Brain microvascular endothelial cell (primary cell): Measurements from ENCODE around the gene MAFG.

ENCODE experiments used
- DNase-seq: peaks from one replicate; pipeline ENCODE4 v3.0.0-alpha.2; 2020
- H3K27ac ChIP-seq: fragments of 250-450 bp; sonication (Bioruptor Pico); 2 replicates; pipeline ENCODE4 v1.5.1; 2020; ENCODE audit warnings: mild to moderate bottlenecking, moderate library complexity
- H3K27me3 ChIP-seq: fragments of 250-450 bp; sonication (Bioruptor Pico); replicated peaks from 2 replicates; pipeline ENCODE4 v1.5.1; 2020; ENCODE audit warnings: mild to moderate bottlenecking
- H3K36me3 ChIP-seq: fragments of 250-450 bp; sonication (Bioruptor Pico); replicated peaks from 2 replicates; pipeline ENCODE4 v1.5.1; 2020; ENCODE audit warnings: mild to moderate bottlenecking
- H3K4me3 ChIP-seq: 2 replicates; pipeline ENCODE4 v1.5.1; 2011; ENCODE audit warnings: low read depth, mild to moderate bottlenecking, control low read depth, low read length, moderate library complexity
- in situ Hi-C: cut with HindIII; loops from 2 replicates; pipeline ENCODE4 v1.10.0; 2017; ENCODE audit warnings: low sequenced_read_pairs, low pct_ligation_motif_present
- TF ChIP-seq, protein P1 (sequence below): IDR thresholded peaks from 2 replicates; pipeline ENCODE4 v1.5.1; 2011; ENCODE audit warnings: low read depth, mild to moderate bottlenecking, moderate library complexity, low read length, control low read depth, inconsistent platforms; ENCODE audit errors: missing control alignments

MAFG gene

DNA sequence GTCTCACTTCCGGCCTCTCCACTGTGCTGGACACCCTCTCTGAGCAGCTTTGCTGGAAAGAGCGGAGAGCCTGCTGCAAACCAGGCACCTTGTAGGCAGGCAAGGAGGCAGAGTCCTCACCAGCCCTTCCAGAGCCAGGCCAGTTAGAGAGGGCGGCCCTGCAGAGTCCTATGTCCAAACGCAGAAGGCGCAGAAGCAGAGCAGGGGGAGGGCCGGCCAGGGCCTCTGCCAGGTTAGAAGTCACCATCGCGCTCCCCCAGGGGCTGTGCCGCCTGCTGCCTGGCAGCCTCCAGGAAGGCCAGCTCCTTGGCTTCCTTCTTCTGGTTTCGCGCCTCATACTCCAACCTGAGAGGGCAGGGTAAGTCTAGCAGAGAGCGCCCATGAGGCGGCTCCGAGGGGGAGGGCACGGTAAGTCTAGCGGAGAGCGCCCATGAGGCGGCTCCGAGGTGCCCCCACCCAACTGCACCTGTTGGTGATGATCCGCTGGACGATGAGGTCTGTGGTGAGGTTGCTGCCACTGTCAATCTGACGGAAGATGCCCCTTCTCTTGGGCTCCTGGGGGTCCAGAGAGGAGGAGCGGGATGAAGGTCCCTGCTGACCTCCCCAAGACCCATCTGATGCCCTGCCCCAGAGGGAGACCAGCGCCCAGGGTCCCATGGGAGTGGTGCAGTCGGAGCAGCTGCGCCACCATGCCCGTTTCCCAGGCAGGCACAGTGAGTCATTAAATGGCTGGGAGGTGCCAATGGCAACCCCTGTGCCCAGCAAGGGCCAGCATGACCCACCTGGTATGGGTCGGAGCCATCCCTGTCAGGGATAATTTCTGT lies 22.7 kb downstream of the MAFG start:
- Histone ChIP-seq H3K36me3 (peaks cover 3% of the 10 kb centered on the region), H3K27ac (no peak overlapping the region), H3K4me3 (no peak overlapping the region), H3K27me3 (no peaks in the 10 kb centered on the region)
- DNase-seq, result no peak
- in situ Hi-C loops, result no loop called here
- TF ChIP-seq, protein P1, sequence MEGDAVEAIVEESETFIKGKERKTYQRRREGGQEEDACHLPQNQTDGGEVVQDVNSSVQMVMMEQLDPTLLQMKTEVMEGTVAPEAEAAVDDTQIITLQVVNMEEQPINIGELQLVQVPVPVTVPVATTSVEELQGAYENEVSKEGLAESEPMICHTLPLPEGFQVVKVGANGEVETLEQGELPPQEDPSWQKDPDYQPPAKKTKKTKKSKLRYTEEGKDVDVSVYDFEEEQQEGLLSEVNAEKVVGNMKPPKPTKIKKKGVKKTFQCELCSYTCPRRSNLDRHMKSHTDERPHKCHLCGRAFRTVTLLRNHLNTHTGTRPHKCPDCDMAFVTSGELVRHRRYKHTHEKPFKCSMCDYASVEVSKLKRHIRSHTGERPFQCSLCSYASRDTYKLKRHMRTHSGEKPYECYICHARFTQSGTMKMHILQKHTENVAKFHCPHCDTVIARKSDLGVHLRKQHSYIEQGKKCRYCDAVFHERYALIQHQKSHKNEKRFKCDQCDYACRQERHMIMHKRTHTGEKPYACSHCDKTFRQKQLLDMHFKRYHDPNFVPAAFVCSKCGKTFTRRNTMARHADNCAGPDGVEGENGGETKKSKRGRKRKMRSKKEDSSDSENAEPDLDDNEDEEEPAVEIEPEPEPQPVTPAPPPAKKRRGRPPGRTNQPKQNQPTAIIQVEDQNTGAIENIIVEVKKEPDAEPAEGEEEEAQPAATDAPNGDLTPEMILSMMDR, result no peak

DNA sequence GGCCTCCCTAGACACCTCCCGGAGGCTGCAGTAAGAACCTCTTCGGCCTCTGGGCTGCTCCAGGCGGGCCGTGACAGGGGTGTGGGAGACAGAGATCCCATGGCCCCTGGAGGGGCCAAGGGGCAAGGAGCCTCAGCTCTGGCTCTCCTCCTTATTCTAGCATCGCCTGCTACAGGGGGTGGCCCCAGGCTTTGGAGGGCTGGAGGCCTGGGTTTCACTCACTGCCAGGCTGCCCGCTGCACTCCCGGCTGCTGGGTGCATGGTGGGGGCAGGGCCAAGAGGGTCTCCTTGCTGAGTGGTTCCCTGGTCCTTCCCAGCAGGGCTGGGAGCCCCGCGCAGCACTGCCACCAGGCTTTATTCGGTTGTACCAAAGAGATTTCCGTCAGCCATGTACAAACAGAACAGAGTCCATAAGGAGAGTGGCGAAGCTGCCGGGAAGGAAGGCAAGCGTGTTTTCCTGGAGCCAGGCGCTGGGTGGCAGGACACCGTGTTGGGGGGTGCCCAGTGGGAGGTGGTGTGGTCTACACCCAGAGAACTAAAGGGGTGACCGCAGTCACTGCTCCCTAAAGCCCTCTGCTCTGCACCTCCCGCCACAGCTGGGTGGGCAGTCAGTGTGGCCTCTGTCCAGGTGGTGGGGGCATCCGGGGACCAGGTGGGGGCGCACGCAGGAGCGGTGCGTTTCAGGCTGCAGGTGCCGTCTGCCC lies 23.5 kb downstream of the MAFG start:
- in situ Hi-C loops, result no loop called here
- Histone ChIP-seq H3K27me3 (no peaks in the 10 kb centered on the region), H3K27ac (no peak overlapping the region), H3K36me3 (peaks cover 6% of the 10 kb centered on the region), H3K4me3 (no peak overlapping the region)
- TF ChIP-seq, protein P1, result no peak
- DNase-seq, result no peak

DNA sequence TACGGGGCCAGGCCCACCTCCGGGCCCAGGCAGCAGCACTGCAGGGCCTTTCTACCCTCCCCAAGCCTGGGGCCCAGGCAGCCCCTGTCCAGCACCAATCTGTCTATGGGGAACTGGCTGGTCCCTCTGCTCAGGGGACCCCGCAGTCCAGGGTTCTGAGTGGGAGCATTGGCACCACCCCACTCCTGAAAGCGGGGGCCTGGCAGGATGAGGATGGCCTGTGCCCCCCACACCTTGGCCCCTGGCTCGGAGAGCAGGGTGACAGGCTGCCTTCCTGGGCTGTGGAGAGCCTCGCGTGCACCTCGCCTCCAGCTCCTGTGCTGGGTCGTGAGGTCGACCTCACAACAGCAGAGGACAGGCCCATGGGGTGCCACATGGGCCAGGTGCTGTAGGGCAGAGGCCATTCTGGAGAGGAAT lies 24.1 kb downstream of the MAFG start:
- in situ Hi-C loops, result no loop called here
- no peak overlapping the region for H3K27ac ChIP-seq
- no peak for DNase-seq
- H3K27me3 ChIP-seq, result no peaks in the 10 kb centered on the region
- H3K4me3 ChIP-seq, result no peak overlapping the region
- H3K36me3 ChIP-seq, result peaks cover 6% of the 10 kb centered on the region
- TF ChIP-seq, protein P1, result no peak

DNA sequence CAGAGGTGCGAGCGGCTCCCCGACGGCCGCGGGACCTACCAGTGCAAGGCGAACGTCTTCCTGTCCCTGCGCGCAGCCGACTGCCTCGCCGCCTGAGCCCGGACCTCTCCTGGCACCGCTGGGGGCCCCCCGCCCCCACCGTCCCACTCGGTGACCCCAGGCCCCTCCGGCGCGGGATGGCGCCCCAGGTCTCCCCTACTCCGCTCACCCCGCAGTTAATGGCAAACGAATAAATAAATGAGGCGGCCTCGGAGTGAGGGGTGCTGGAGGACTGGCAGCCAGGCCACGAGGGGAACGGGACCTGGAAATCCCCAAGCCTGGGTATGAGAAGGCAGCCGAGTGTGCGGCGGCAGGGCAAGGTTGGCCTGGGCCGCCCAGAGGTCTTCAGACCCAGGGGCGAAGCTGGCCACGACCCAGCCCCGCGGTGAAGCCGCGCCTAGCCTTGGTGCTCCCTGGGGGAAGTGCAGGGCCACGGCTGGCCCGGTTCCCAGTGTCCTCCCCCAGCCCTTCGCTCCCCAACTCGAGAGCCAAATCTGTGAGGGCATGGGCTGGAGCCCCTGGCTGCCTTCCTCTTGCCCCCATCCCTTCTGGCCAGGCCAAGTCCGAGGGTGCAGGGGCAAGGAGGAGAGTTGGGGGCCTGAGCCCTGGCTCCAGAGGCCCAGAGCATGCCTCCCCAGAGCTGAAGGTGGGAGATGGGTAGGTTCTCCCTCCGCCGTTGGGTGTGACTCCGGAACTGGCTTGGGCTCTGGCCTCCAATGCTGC lies 24.7 kb downstream of the MAFG start:
- H3K4me3 ChIP-seq, result peak overlapping the region; percentile 12
- H3K27ac ChIP-seq, result no peak overlapping the region
- TF ChIP-seq, protein P1, result no peak
- H3K27me3 ChIP-seq, result no peaks in the 10 kb centered on the region
- peaks cover 6% of the 10 kb centered on the region for H3K36me3 ChIP-seq
- no peak for DNase-seq
- in situ Hi-C loops, result no loop called here

DNA sequence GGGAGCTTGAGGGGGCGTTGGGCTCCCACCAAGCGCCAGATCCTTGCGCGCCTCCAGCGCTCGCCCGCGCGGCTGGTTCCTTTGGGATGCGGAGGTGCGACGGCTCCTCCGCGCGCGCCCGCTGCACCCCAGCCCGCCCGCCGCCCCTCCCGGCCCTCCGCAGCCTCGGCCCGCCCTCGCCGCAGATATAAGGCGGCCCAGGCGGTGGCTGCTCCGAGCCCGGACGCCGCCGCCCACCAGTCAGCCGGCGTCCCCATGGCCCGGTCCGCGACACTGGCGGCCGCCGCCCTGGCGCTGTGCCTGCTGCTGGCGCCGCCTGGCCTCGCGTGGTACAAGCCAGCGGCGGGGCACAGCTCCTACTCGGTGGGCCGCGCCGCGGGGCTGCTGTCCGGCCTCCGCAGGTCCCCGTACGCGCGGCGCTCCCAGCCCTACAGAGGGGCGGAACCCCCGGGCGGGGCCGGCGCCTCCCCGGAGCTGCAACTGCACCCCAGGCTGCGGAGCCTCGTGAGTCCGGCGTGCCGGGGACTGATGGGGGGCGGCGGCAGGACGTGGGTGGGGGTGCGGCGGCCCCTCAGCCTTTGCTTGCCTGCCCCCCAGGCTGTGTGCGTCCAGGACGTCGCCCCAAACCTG lies 25.4 kb downstream of the MAFG start, which contains the start of gene NPB:
Gene NPB (plus strand): TSS at position 216 of the 630 bp plus-strand sequence. CDS start 40 bp downstream, at position 256.
- Histone ChIP-seq H3K36me3 (peaks cover 6% of the 10 kb centered on the region), H3K27me3 (no peaks in the 10 kb centered on the region), H3K4me3 (peak within 1 kb of the TSS; percentile 15), H3K27ac (no peak within 1 kb of the TSS)
- in situ Hi-C loops, result no loop called here
- no peak for DNase-seq
- TF ChIP-seq, protein P1, result no peak
